Fibroblast of mammary gland (primary cell): ENCODE results near the gene DNAH11.
A peak's percentile ranks its signal among the peaks of the same experiment; 100 is the strongest.

ENCODE experiments used
- DNase-seq: peaks from one replicate; pipeline ENCODE4 v3.0.0-alpha.2; 2010; ENCODE audit warnings: low read depth
- H3K4me3 ChIP-seq: 2 replicates; pipeline ENCODE4 v1.5.1; 2011; ENCODE audit warnings: low read depth, mild to moderate bottlenecking, low read length, moderate library complexity; ENCODE audit not compliant: control insufficient read depth
- TF ChIP-seq, protein P1 (sequence below): conservative IDR thresholded peaks from 2 replicates; pipeline ENCODE4 v1.5.1; 2011; ENCODE audit warnings: low read depth, low read length, inconsistent platforms; ENCODE audit not compliant: control insufficient read depth, insufficient read depth

The DNAH11 gene

DNA sequence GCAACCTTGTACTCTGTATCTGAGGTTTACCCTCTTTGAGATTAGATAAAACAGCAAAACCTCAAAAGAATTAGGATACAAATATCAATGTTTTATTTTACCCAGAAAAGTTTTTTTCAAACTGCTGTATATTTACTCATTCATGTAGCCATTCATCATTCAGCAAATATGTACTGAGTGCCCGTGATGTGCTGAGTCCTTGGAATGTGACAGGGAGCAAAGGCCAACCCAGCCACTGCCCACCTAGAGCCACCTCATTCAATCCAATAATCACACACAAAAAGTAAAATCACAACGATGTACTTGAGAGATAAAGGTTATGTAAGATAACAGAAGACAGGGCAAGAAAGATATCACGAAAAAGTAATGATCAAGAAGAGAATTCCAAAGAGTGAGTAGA, 215.4 kb downstream of the DNAH11 start:
- no peak for DNase-seq
- TF ChIP-seq, protein P1, sequence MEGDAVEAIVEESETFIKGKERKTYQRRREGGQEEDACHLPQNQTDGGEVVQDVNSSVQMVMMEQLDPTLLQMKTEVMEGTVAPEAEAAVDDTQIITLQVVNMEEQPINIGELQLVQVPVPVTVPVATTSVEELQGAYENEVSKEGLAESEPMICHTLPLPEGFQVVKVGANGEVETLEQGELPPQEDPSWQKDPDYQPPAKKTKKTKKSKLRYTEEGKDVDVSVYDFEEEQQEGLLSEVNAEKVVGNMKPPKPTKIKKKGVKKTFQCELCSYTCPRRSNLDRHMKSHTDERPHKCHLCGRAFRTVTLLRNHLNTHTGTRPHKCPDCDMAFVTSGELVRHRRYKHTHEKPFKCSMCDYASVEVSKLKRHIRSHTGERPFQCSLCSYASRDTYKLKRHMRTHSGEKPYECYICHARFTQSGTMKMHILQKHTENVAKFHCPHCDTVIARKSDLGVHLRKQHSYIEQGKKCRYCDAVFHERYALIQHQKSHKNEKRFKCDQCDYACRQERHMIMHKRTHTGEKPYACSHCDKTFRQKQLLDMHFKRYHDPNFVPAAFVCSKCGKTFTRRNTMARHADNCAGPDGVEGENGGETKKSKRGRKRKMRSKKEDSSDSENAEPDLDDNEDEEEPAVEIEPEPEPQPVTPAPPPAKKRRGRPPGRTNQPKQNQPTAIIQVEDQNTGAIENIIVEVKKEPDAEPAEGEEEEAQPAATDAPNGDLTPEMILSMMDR: no peak
- no peak overlapping the region for H3K4me3 ChIP-seq

DNA sequence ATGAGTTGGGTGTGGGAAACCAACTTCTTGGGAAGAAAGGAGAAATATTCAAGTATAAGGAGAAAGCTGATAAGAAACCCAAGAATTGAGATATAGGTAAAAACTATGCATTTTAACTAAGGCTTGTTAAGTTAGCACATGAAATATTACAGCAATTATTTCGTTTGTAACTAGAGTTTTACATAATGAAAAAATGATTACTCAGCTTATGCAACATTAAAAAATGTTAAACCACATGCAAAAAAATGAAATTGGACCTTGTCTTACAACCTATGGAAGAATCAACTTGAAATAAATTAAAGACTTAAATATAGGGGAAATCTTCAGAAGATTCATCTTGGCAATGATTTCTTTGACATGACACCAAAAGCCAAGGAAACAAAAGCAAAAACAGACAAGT, 219.6 kb downstream of the DNAH11 start:
- TF ChIP-seq, protein P1: no peak
- DNase-seq: no peak
- H3K4me3 ChIP-seq: no peak overlapping the region

GRCh38 chr7:21763818-21764217, 221.0 kb downstream of the DNAH11 start:
- no peak for DNase-seq
- TF ChIP-seq, protein P1: no peak
- H3K4me3 ChIP-seq: no peak overlapping the region

- DNase-seq: no peak
- H3K4me3 ChIP-seq: no peak overlapping the region
- TF ChIP-seq, protein P1: no peak
Observed at GRCh38 chr7:21766218-21766617, 223.4 kb downstream of the DNAH11 start.

DNA sequence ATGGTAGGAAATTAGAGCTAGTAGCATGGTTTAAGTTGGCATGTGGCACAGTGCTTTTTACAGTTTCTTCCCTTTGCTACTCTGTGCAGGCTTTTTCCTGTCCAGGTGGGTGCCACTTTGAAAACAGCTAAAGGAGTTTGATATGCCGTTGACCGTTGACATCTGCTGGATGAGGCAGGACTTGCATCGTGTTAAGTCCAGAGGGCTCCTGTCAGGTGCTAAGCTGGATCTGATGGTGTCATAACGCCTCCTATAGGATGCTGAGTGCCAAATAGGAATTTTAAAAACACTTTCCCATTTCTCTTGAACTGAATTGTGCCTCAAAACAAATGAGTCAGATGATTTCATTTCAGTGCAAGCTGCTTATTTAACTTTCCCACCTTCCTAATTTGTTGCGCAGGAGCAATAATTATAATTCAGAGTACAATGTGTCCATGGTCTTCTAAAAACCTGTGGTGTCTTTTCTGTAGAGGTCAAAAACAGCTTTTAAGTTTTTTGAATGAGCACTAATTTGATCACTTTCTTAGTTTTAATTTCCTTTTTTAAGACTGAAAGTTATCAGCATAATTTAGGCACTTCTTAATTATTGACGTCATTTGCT, 224.6 kb downstream of the DNAH11 start:
- TF ChIP-seq, protein P1: peak; percentile 23
- no peak overlapping the region for H3K4me3 ChIP-seq
- DNase-seq: peak; percentile 55

DNA sequence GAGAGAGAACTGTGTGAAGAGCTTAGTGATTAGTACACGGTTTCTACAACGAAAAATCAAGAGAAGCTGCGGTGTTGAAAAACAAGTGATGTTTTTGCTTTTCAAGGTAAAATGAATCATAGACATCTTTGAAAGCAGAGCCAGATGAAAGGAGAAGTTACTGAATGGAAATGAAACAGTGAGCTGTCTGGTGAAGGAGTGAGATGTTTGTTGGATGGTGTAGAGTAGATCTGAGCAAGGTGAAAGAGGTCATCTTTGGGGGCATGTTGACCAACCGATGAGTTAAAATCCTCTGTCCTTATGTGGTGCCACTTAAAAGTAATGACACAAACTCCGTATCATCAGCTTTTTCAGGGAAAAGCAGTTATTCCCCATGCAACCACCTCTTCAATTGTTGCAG, 225.4 kb downstream of the DNAH11 start:
- no peak overlapping the region for H3K4me3 ChIP-seq
- TF ChIP-seq, protein P1: no peak
- no peak for DNase-seq

GRCh38 chr7:21771266-21771665, 228.4 kb downstream of the DNAH11 start:
- TF ChIP-seq, protein P1: no peak
- H3K4me3 ChIP-seq: no peak overlapping the region
- no peak for DNase-seq
